Thymus (tissue), 11 donors: ENCODE measurements around the gene TMEM119. TPM values are rescaled to one million over a fixed set of nuclear protein-coding genes. Genes with fewer than 3 reads are reported as not detected.

Source experiments
- DNase-seq, 9 donors: peaks; one replicate each; pipeline ENCODE4 v3.0.0-alpha.2; 2013; ENCODE audit warnings: low spot score in 9 of 9, low read depth in 6 of 9, missing footprints in 1 of 9
- H3K27ac ChIP-seq, 2 donors: one replicate each; pipeline ENCODE4 v1.5.1; 2013; ENCODE audit warnings: control low read depth in 1 of 2, low read depth in 1 of 2, low read length in 1 of 2, mild to moderate bottlenecking in 1 of 2, moderate library complexity in 1 of 2
- H3K27me3 ChIP-seq, 2 donors: one replicate each; pipeline ENCODE4 v1.5.1; 2013; ENCODE audit warnings: low read length in 1 of 2; ENCODE audit not compliant: control insufficient read depth in 2 of 2, insufficient read depth in 1 of 2
- H3K36me3 ChIP-seq, 2 donors: one replicate each; pipeline ENCODE4 v1.5.1; 2013; ENCODE audit warnings: low read length in 1 of 2, mild to moderate bottlenecking in 1 of 2, moderate library complexity in 1 of 2; ENCODE audit not compliant: control insufficient read depth in 2 of 2, insufficient read depth in 2 of 2
- H3K4me1 ChIP-seq, 2 donors: one replicate each; pipeline ENCODE4 v1.5.1; 2013; ENCODE audit warnings: low read length in 2 of 2; ENCODE audit not compliant: control insufficient read depth in 2 of 2, insufficient read depth in 2 of 2
- H3K4me3 ChIP-seq, 2 donors: one replicate each; pipeline ENCODE4 v1.5.1; 2013; ENCODE audit warnings: low read length in 2 of 2, control low read depth in 1 of 2, mild to moderate bottlenecking in 1 of 2
- H3K9me3 ChIP-seq, 2 donors: one replicate each; pipeline ENCODE4 v1.5.1; 2013; ENCODE audit warnings: low read length in 1 of 2, mild to moderate bottlenecking in 1 of 2; ENCODE audit not compliant: control insufficient read depth in 2 of 2, insufficient read depth in 1 of 2
- WGBS: extraction: QIAGEN DNeasy Blood & Tissue Kit; methylation state at CpG from one replicate; pipeline ENCODE4 v1.1.7; 2013; 5-methylcytosine and 5-hydroxymethylcytosine counted together
- polyA plus RNA-seq: library from polyadenylated mRNA; stranded (reverse); fragments of 200-250 nt; gene quantifications from one replicate; pipeline ENCODE4 v1.2.3, GENCODE V29; 2013
- total RNA-seq: library from RNA; stranded (reverse); fragments of 120-200 nt; gene quantifications from one replicate; pipeline ENCODE4 v1.2.4, GENCODE V29; 2013
- donor health status: healthy.

TMEM119 gene
- total and polyA plus RNA-seq, 2 donors: 4.0 to 5.3 TPM

- peaks cover 0 to 12% of the 10 kb centered on the region in 2 donors for H3K9me3 ChIP-seq
- WGBS: 94% methylated on average over 8 of the region's 8 CpGs
- H3K36me3 ChIP-seq: peaks cover 25 to 27% of the 10 kb centered on the region in 2 donors
- no peaks in the 10 kb centered on the region for H3K27me3 ChIP-seq
- no peak for DNase-seq
- H3K4me1 ChIP-seq: peaks cover 40 to 57% of the 10 kb centered on the region in 2 donors
- no peak overlapping the region for H3K4me3 ChIP-seq
- no peak overlapping the region for H3K27ac ChIP-seq
Observed at GRCh38 chr12:108627134-108627920, 29.4 kb upstream of the TMEM119 start.

GRCh38 chr12:108625228-108625627, 27.3 kb upstream of the TMEM119 start:
- Histone ChIP-seq H3K4me1 (peaks cover 24 to 36% of the 10 kb centered on the region in 2 donors), H3K4me3 (no peak overlapping the region), H3K36me3 (peaks cover 29 to 39% of the 10 kb centered on the region in 2 donors), H3K27ac (no peak overlapping the region), H3K27me3 (no peaks in the 10 kb centered on the region), H3K9me3 (peaks cover 0 to 10% of the 10 kb centered on the region in 2 donors)
- 95% methylated on average over 3 of the region's 3 CpGs for WGBS
- DNase-seq: no peak

- Histone ChIP-seq H3K27me3 (no peaks in the 10 kb centered on the region), H3K36me3 (peaks cover 26 to 42% of the 10 kb centered on the region in 2 donors), H3K27ac (no peak overlapping the region), H3K4me3 (no peak overlapping the region), H3K4me1 (peaks cover 12 to 22% of the 10 kb centered on the region in 2 donors), H3K9me3 (peaks cover 0 to 10% of the 10 kb centered on the region in 2 donors)
- DNase-seq: no peak
- 98% methylated on average over 8 of the region's 8 CpGs for WGBS
Observed at GRCh38 chr12:108623577-108623976, 25.7 kb upstream of the TMEM119 start.

GRCh38 chr12:108622921-108623514, 25.1 kb upstream of the TMEM119 start:
- Histone ChIP-seq H3K9me3 (peaks cover 0 to 6% of the 10 kb centered on the region in 2 donors), H3K4me3 (no peak overlapping the region), H3K27ac (no peak overlapping the region), H3K36me3 (peaks cover 24 to 42% of the 10 kb centered on the region in 2 donors), H3K4me1 (peaks cover 12 to 22% of the 10 kb centered on the region in 2 donors), H3K27me3 (no peaks in the 10 kb centered on the region)
- 98% methylated on average over 14 of the region's 14 CpGs for WGBS
- DNase-seq: no peak

- H3K36me3 ChIP-seq: peaks cover 24 to 41% of the 10 kb centered on the region in 2 donors
- peaks cover 14 to 22% of the 10 kb centered on the region in 2 donors for H3K4me1 ChIP-seq
- no peaks in the 10 kb centered on the region for H3K27me3 ChIP-seq
- H3K9me3 ChIP-seq: peaks cover 0 to 6% of the 10 kb centered on the region in 2 donors
- no peak for DNase-seq
- 87% methylated on average over 4 of the region's 4 CpGs for WGBS
- H3K4me3 ChIP-seq: no peak overlapping the region
- H3K27ac ChIP-seq: peak overlapping the region in 1 of 2 donors; percentile 37
Observed at GRCh38 chr12:108622421-108622820, 24.5 kb upstream of the TMEM119 start.

- H3K36me3 ChIP-seq: peaks cover 24 to 34% of the 10 kb centered on the region in 2 donors
- no peak for DNase-seq
- no peak overlapping the region for H3K4me3 ChIP-seq
- H3K4me1 ChIP-seq: peaks cover 21 to 27% of the 10 kb centered on the region in 2 donors
- 95% methylated on average over 3 of the region's 3 CpGs for WGBS
- H3K27ac ChIP-seq: no peak overlapping the region
- peaks cover 0 to 10% of the 10 kb centered on the region in 2 donors for H3K9me3 ChIP-seq
- H3K27me3 ChIP-seq: no peaks in the 10 kb centered on the region
Observed at GRCh38 chr12:108621161-108621560, 23.3 kb upstream of the TMEM119 start.

- no peak overlapping the region for H3K27ac ChIP-seq
- no peak for DNase-seq
Observed at GRCh38 chr12:108620236-108620879, 22.5 kb upstream of the TMEM119 start.

GRCh38 chr12:108619369-108620160, 21.7 kb upstream of the TMEM119 start:
- Histone ChIP-seq H3K27ac (no peak overlapping the region), H3K4me3 (no peak overlapping the region), H3K9me3 (peaks cover 0 to 14% of the 10 kb centered on the region in 2 donors), H3K27me3 (no peaks in the 10 kb centered on the region), H3K4me1 (peaks cover 21 to 28% of the 10 kb centered on the region in 2 donors), H3K36me3 (peaks cover 24 to 34% of the 10 kb centered on the region in 2 donors)
- 94% methylated on average over 14 of the region's 14 CpGs for WGBS
- no peak for DNase-seq

More at GRCh38 chr12:108620236-108620879, 22.5 kb upstream of the TMEM119 start:
- H3K27me3 ChIP-seq: no peaks in the 10 kb centered on the region
- no peak overlapping the region for H3K4me3 ChIP-seq
- peaks cover 0 to 14% of the 10 kb centered on the region in 2 donors for H3K9me3 ChIP-seq
- H3K4me1 ChIP-seq: peaks cover 21 to 28% of the 10 kb centered on the region in 2 donors
- WGBS: 98% methylated on average over 10 of the region's 10 CpGs
- H3K36me3 ChIP-seq: peaks cover 24 to 34% of the 10 kb centered on the region in 2 donors
